Tibial nerve (tissue), 4 donors: Measurements from ENCODE around the gene RASSF1.

Experiments used
- EP300 ChIP-seq, 2 donors: sonication (generic); formaldehyde crosslinking; IDR thresholded peaks; one replicate each; pipeline ENCODE4 v1.6.1; 2017; ENCODE audit warnings: antibody characterized with exemption in 2 of 2, mild to moderate bottlenecking in 1 of 2
- POLR2A ChIP-seq, 2 donors: fragments of 450-650 bp; IDR thresholded peaks; one replicate each; pipeline ENCODE4 v1.6.1; 2017; ENCODE audit warnings: antibody characterized with exemption in 2 of 2, mild to moderate bottlenecking in 2 of 2, moderate library complexity in 2 of 2
- TF ChIP-seq, protein P1 (sequence below), 5 experiments: fragments of 200-600 bp in 3 of 5; fragments of 450-650 bp in 2 of 5; sonication (generic) in 3 of 5; IDR thresholded peaks; one replicate each; pipeline ENCODE4 v1.5.1; 2016 to 2019; ENCODE audit warnings: antibody characterized with exemption in 5 of 5, mild to moderate bottlenecking in 3 of 5, moderate library complexity in 2 of 5

DNA sequence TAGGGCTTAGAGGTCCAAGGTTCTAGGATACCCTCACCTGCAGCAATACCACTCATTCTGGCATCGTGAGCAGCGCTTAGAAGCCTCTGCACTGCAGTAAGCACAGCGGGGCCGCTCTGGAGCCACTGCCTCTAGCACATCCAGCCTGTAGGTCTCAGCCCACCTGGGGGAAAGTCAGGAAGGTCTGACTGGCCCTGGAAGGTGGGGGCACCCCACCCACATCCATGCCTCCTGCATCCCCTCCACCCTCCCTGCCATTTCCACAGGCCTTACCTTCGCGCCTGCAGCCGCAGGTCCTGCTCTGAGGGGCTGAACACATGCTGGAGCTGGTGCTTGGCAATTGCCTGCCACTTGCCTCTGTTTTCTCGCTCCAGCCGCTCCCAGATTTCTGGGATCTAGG is 901 bp upstream of the RASSF1 start:
- TF ChIP-seq, protein P1, sequence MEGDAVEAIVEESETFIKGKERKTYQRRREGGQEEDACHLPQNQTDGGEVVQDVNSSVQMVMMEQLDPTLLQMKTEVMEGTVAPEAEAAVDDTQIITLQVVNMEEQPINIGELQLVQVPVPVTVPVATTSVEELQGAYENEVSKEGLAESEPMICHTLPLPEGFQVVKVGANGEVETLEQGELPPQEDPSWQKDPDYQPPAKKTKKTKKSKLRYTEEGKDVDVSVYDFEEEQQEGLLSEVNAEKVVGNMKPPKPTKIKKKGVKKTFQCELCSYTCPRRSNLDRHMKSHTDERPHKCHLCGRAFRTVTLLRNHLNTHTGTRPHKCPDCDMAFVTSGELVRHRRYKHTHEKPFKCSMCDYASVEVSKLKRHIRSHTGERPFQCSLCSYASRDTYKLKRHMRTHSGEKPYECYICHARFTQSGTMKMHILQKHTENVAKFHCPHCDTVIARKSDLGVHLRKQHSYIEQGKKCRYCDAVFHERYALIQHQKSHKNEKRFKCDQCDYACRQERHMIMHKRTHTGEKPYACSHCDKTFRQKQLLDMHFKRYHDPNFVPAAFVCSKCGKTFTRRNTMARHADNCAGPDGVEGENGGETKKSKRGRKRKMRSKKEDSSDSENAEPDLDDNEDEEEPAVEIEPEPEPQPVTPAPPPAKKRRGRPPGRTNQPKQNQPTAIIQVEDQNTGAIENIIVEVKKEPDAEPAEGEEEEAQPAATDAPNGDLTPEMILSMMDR (IDR thresholded peaks at IDR 0.05): no peak
- TF ChIP-seq EP300 (IDR thresholded peaks at IDR 0.05): no peak
- no peak for TF ChIP-seq POLR2A (IDR thresholded peaks at IDR 0.05)
